Measurements from ENCODE around the gene APOBEC3A. TPM values are rescaled to one million over a fixed set of nuclear protein-coding genes. Genes with fewer than 3 reads are reported as not detected.

APOBEC3A gene
- total RNA-seq, 6 experiments from 2014 or later = not detected

DNA sequence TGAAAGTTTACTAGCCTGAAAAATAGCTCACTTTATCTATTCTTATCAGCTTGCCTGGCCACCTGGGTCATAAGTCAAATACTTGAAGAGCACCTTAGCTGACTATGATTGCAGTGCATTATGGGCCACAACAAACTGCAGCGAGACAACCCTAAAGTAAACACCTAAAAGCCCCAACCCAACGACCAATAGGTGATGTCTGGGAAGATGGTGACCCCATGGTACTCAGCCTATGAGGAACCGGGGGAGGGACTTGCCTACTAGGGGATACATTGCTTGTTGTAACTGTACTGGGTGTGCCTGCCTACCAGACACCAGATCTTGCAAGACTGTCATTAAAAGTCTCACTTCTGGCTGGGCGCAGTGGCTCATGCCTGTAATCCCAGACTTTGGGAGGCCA, 35.6 kb upstream of the APOBEC3A start:
- Mint-ChIP-seq H3K36me3 (ENCODE audit: low read depth) (no peaks in the 10 kb centered on the region), H3K27ac (no peak overlapping the region), H3K9me3 (no peaks in the 10 kb centered on the region), H3K4me3 (no peak overlapping the region), H3K4me1 (ENCODE audit: low read depth) (peaks cover 26% of the 10 kb centered on the region), H3K27me3 (ENCODE audit: insufficient read depth) (peaks cover 16% of the 10 kb centered on the region)
- TF ChIP-seq, protein P1, sequence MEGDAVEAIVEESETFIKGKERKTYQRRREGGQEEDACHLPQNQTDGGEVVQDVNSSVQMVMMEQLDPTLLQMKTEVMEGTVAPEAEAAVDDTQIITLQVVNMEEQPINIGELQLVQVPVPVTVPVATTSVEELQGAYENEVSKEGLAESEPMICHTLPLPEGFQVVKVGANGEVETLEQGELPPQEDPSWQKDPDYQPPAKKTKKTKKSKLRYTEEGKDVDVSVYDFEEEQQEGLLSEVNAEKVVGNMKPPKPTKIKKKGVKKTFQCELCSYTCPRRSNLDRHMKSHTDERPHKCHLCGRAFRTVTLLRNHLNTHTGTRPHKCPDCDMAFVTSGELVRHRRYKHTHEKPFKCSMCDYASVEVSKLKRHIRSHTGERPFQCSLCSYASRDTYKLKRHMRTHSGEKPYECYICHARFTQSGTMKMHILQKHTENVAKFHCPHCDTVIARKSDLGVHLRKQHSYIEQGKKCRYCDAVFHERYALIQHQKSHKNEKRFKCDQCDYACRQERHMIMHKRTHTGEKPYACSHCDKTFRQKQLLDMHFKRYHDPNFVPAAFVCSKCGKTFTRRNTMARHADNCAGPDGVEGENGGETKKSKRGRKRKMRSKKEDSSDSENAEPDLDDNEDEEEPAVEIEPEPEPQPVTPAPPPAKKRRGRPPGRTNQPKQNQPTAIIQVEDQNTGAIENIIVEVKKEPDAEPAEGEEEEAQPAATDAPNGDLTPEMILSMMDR (IDR thresholded peaks at IDR 0.05) = no peak
- DNase-seq = no peak

DNA sequence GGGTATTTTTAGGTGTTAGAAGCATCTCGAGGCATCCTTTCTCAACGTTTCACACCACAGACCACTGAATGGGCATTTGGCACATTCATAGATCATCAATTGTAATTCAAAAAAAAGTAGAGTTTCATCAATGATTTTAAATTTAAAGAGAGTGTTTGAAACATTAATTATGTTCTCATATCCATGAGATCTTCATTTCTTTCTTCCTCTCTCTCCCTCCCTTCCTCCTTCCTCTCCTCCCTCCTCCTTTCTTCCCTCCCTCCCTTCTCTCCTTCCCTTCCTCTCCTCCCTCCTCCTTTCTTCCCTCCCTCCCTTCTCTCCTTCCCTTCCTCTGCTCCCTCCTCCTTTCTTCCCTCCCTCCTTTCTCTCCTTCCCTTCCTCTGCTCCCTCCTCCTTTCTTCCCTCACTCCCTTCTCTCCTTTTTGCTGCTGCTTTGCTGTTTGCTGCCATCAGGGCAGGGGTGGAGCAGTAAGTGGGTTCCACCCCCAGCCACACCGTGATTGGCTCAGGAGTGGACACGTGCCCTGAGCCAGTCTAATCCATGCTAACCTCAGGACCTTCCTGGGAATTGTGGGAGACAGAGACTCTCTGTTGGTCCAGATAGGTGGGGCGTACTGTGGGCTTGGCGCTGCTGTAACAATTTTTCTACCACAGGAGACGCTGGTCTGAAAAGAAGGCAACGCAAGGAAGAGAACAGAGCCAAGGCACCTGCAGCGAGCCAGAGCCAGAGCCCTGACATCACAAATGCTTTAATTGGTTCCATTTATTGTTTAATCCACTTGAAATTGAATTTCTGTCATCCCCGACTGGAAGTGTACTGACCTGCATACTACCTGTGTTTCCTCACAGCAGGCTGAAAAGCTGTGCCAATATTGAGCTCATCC, 33.7 kb upstream of the APOBEC3A start:
- peaks cover 32% of the 10 kb centered on the region for H3K4me1 Mint-ChIP-seq (ENCODE audit: low read depth)
- H3K9me3 Mint-ChIP-seq = no peaks in the 10 kb centered on the region
- peak; percentile 59 for DNase-seq
- H3K4me3 Mint-ChIP-seq = peak overlapping the region; percentile 83
- H3K27ac Mint-ChIP-seq = peak overlapping the region; percentile 87
- TF ChIP-seq, protein P1 (IDR thresholded peaks at IDR 0.05) = peak; percentile 39
- peaks cover 20% of the 10 kb centered on the region for H3K27me3 Mint-ChIP-seq (ENCODE audit: insufficient read depth)
- H3K36me3 Mint-ChIP-seq (ENCODE audit: low read depth) = no peaks in the 10 kb centered on the region

DNA sequence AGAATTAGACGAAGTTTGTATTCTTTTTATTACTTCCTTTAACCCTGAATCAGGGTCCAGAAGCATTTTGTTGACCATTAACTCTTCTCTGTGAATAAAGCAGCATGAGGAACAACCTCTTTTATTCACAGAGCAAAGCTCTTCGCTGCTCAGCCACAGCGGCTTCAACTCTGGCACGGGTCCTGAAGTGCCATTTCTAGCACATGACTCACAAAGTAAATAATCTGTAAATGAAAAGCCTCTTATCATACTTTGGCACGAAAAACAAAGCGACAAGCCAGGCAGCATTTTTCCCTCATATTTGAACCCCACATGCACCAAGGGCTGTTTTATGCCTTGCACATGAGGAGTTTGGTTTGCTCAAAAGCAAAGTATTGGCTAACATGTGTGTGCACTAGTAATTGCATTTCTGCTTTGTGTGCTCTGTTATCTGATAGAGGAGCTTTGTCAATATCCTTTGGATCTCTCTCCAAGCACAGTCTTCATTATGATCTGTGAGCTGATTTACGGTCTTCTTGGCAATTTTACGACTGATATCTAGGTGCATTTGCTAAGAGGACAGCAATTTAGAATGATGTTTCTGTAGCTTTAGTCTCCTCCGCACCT, 33.0 kb upstream of the APOBEC3A start:
- Mint-ChIP-seq H3K36me3 (ENCODE audit: low read depth) (no peaks in the 10 kb centered on the region), H3K27me3 (ENCODE audit: insufficient read depth) (peaks cover 13% of the 10 kb centered on the region), H3K4me1 (ENCODE audit: low read depth) (peaks cover 32% of the 10 kb centered on the region), H3K4me3 (peak overlapping the region; percentile 83), H3K27ac (peak overlapping the region; percentile 87), H3K9me3 (no peaks in the 10 kb centered on the region)
- TF ChIP-seq, protein P1 (IDR thresholded peaks at IDR 0.05) = no peak
- DNase-seq = peak; percentile 82

DNA sequence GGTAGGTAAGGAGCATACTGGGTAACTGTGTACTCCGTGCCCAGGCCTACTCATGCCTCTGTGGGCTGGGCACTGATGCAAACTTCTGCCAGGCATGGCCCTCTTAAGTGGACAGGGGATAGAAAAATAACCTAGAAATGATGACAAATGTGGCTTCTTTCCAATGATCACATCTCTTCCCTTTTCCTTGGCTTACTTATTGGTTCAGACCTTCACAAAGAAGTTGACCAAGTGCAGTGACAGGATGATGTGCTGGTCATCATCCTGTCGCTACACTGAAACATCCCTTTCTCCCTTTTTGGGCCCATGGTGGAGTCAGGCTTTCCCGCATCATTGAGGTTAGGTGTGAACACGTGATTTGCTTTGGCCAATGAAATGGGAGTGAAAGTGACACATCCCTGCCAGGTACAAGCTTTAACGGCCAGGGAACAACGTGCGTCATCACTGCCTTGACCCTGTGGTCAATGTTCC, 31.8 kb upstream of the APOBEC3A start:
- Mint-ChIP-seq H3K27me3 (ENCODE audit: insufficient read depth) (peaks cover 18% of the 10 kb centered on the region), H3K4me1 (ENCODE audit: low read depth) (peaks cover 32% of the 10 kb centered on the region), H3K36me3 (ENCODE audit: low read depth) (no peaks in the 10 kb centered on the region), H3K27ac (no peak overlapping the region), H3K4me3 (no peak overlapping the region), H3K9me3 (no peaks in the 10 kb centered on the region)
- TF ChIP-seq, protein P1 (IDR thresholded peaks at IDR 0.05) = no peak
- DNase-seq = no peak

DNA sequence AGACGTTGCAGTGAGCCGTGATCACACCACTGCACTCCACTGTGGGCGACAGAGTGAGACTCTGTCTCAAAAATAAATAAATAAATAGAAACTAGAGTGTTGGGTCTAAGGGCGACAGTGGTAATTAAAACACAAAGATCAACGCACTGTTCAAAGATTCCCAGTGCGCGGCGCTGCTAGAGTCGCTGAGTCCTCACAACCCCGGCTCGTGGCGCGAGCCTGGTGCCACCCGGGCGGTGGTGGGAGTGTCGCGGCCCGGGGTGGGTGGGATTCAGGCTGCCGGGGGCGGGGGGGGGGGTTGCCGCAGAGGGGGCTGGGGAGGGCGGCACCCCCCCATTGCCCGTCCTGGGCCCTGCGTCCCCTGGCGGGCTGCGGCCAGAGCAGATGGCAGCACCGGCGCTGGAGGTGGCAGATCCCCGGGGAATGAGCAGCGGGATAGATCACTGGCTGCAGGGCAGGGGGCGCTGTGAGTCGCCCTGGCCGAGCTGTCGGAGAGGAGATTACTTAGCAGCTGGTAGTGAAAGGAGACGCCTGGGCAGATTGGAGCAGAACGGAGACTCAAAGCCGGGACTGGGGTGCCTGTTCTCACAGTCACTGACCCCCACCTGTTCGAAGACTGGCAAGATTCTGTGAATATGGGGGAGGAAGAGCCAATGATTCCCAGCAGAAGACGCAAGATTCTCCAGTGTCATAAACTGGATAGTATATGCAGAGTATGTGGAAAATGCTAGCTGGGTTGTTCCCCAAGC, 30.2 kb upstream of the APOBEC3A start:
- no peak overlapping the region for H3K27ac Mint-ChIP-seq
- DNase-seq = peak; percentile 54
- peak overlapping the region; percentile 85 for H3K4me3 Mint-ChIP-seq
- H3K9me3 Mint-ChIP-seq = no peaks in the 10 kb centered on the region
- H3K36me3 Mint-ChIP-seq (ENCODE audit: low read depth) = no peaks in the 10 kb centered on the region
- peaks cover 22% of the 10 kb centered on the region for H3K27me3 Mint-ChIP-seq (ENCODE audit: insufficient read depth)
- peaks cover 32% of the 10 kb centered on the region for H3K4me1 Mint-ChIP-seq (ENCODE audit: low read depth)
- TF ChIP-seq, protein P1 (IDR thresholded peaks at IDR 0.05) = peak; percentile 81

All from HFFc6 (cell line).